Measurements from ENCODE around the gene ETS1. TPM values are rescaled to one million over a fixed set of nuclear protein-coding genes. Genes with fewer than 3 reads are reported as not detected.
A peak's percentile ranks its signal among the peaks of the same experiment; 100 is the strongest.

Gene ETS1, protein sequence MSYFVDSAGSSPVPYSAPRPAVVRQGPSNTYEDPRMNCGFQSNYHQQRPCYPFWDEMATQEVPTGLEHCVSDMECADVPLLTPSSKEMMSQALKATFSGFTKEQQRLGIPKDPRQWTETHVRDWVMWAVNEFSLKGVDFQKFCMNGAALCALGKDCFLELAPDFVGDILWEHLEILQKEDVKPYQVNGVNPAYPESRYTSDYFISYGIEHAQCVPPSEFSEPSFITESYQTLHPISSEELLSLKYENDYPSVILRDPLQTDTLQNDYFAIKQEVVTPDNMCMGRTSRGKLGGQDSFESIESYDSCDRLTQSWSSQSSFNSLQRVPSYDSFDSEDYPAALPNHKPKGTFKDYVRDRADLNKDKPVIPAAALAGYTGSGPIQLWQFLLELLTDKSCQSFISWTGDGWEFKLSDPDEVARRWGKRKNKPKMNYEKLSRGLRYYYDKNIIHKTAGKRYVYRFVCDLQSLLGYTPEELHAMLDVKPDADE
- total RNA-seq, result 100 to 1,000 TPM in 1 of 2 donors, 10 to 100 TPM in 1; 33.6 to 116 TPM

DNA sequence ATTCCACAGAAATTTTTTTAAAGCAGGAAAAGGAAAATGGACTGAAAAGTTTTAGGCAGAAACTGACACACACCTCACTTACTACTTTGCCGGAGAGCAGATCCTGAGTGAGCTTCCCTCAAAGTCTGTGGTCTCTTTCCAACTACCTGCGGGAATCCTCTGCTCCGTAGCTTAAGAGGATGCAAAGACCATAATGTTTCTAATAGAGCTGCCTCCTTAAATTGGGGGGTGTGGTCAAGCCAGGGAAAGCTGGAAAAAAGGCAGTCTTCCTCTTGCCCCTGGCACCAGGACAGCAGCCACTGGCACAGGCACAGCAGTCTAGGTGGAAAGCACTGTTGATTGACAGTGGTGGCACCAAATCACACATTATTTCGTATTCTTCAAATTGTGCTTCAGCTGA, at the start of gene ETS1:
TSS of gene ETS1 (minus strand) at position 144 of the 400 bp plus-strand sequence. CDS start 14,428 bp downstream, outside the sequence.
- no peak for ATAC-seq (ENCODE audit: insufficient number of reproducible peaks, low FRiP score, low read depth)
- TF ChIP-seq, protein P1, sequence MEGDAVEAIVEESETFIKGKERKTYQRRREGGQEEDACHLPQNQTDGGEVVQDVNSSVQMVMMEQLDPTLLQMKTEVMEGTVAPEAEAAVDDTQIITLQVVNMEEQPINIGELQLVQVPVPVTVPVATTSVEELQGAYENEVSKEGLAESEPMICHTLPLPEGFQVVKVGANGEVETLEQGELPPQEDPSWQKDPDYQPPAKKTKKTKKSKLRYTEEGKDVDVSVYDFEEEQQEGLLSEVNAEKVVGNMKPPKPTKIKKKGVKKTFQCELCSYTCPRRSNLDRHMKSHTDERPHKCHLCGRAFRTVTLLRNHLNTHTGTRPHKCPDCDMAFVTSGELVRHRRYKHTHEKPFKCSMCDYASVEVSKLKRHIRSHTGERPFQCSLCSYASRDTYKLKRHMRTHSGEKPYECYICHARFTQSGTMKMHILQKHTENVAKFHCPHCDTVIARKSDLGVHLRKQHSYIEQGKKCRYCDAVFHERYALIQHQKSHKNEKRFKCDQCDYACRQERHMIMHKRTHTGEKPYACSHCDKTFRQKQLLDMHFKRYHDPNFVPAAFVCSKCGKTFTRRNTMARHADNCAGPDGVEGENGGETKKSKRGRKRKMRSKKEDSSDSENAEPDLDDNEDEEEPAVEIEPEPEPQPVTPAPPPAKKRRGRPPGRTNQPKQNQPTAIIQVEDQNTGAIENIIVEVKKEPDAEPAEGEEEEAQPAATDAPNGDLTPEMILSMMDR (IDR thresholded peaks at IDR 0.05), result no peak
- peak within 1 kb of the TSS; percentile 58 for H3K4me3 ChIP-seq

DNA sequence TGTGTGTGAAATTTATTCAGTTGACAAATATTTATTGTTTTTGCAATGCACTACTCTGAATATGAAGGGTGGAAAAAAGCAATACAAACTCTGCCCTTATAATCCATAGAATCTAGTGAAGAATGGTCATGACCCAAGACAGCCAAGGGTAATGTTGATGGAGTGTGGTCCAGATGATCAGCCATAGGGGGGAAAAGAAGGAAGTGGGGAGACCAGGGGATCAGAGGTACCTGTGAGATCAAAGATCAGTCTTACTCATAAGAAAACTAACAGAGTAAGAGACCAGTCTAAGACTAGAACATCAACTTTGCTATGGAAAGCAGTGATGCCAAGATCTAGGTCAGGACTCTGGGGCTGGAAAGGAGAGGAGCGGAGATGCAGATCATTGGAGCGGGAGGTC, 47.0 kb upstream of the ETS1 start:
- Histone ChIP-seq H3K27ac (no peak overlapping the region), H3K36me3 (no peaks in the 10 kb centered on the region), H3K4me3 (no peak overlapping the region), H3K9me3 (no peaks in the 10 kb centered on the region), H3K4me1 (ENCODE audit: control insufficient read depth in 1 of 2, low read depth in 2 of 2) (peaks cover 0 to 15% of the 10 kb centered on the region in 2 donors), H3K27me3 (replicated peaks; ENCODE audit: insufficient read depth) (no peaks in the 10 kb centered on the region)
- TF ChIP-seq, protein P1 (IDR thresholded peaks at IDR 0.05), result no peak
- DNase-seq (ENCODE audit: low spot score) (no peak), ATAC-seq (ENCODE audit: insufficient number of reproducible peaks, low FRiP score, low read depth) (no peak)

More for the DNA sequence above, at the start of gene ETS1:
- DNase-seq (ENCODE audit: low spot score), result no peak
- H3K27ac ChIP-seq, result no peak within 1 kb of the TSS
- H3K27me3 ChIP-seq (replicated peaks; ENCODE audit: insufficient read depth), result no peaks in the 10 kb centered on the region
- H3K4me1 ChIP-seq (ENCODE audit: control insufficient read depth in 1 of 2, low read depth in 2 of 2), result peaks cover 4 to 6% of the 10 kb centered on the region in 2 donors
- no peaks in the 10 kb centered on the region for H3K36me3 ChIP-seq
- no peaks in the 10 kb centered on the region for H3K9me3 ChIP-seq

DNA sequence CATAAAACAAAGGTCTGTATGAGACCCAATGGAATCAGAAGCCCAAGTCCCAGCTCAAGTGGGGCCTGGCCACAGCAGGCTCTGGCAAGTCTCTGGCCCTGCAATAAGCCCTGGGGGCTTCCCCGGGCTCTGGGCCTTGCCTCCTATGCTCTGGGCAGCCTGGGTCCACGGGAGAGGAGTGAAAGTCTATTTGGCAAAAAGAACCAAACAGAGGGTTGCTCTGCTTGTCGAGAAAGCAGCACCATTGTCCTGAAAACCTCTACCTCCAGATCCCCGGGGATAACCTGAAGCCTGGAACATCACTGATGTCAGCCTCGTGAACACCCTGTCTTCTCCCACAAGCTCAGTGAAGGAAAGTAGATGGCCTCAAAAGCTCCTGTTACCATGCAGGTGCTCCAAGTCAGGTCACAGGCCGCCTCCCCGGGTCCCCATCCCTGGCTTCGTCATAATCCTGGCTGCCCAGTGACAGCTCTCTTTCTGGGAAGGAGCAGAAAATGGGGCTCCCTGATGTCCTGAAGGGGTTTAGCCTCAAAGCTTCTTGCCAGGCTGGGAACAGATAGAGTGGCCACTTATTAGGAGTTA, 46.1 kb upstream of the ETS1 start:
- Histone ChIP-seq H3K27me3 (replicated peaks; ENCODE audit: insufficient read depth) (no peaks in the 10 kb centered on the region), H3K9me3 (no peaks in the 10 kb centered on the region), H3K4me1 (ENCODE audit: control insufficient read depth in 1 of 2, low read depth in 2 of 2) (peaks cover 0 to 15% of the 10 kb centered on the region in 2 donors), H3K4me3 (no peak overlapping the region), H3K36me3 (no peaks in the 10 kb centered on the region), H3K27ac (no peak overlapping the region)
- ATAC-seq (ENCODE audit: insufficient number of reproducible peaks, low FRiP score, low read depth), result no peak
- DNase-seq (ENCODE audit: low spot score), result no peak
- TF ChIP-seq, protein P1 (IDR thresholded peaks at IDR 0.05), result no peak

DNA sequence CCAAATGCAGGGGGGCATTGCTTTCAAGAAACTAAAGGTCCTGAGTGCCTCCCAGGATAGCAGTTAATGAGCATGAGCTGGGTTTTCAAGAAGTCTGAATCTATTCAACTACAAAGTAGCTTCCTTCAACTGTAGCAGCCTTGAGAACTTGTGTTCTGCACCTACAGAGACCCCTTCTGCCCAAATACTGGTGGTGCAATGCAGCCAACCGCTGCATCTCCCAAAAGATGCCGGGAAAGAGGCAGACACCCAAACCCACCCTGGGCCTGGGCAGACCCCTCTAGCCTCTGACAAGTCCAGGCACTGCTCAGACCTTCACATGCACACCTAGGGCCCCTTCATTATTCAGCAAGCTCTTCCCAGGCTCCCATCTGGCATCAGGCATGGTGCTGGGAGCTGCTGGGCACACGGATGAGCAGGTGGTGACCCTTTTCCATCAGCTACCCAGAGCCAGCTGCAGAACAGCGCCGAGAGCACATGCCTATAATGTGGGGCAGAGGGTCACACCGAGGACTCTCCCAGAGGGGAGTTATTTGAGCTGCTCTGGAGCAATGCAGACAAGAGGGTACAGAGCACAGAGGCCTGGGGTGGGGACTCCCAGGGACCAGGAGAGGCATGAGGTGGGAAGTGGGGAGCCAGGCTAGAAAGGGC, 44.9 kb upstream of the ETS1 start:
- Histone ChIP-seq H3K27ac (no peak overlapping the region), H3K27me3 (replicated peaks; ENCODE audit: insufficient read depth) (no peaks in the 10 kb centered on the region), H3K4me3 (no peak overlapping the region), H3K4me1 (ENCODE audit: control insufficient read depth in 1 of 2, low read depth in 2 of 2) (peaks cover 0 to 15% of the 10 kb centered on the region in 2 donors), H3K36me3 (no peaks in the 10 kb centered on the region), H3K9me3 (no peaks in the 10 kb centered on the region)
- no peak for DNase-seq (ENCODE audit: low spot score)
- no peak for ATAC-seq (ENCODE audit: insufficient number of reproducible peaks, low FRiP score, low read depth)
- TF ChIP-seq, protein P1 (IDR thresholded peaks at IDR 0.05), result peak; percentile 53
